NOMO-1 treated with dmso at 0.1 percent for 144 hours (cell line): Measurements from ENCODE around the gene LONRF2.
"Not testable (repeated sequence)": the region's sequence is repeated elsewhere in the genome, so short reads cannot be mapped to it uniquely, and the experiment has no call there.

Experiments
- DNase-seq: peaks from one replicate; lab custom pipeline; 2025; ENCODE audit not compliant: unreplicated experiment; lab: John Stamatoyannopoulos, UW

LONRF2 gene

GRCh38 chr2:100321866-100322820 lies at the start of gene LONRF2:
Gene LONRF2 (minus strand): TSS chr2:100322501. CDS start chr2:100322093, 408 bp downstream.
- no peak for DNase-seq

GRCh38 chr2:100367163-100367562 lies 44.9 kb upstream of the LONRF2 start:
- no peak for DNase-seq

- DNase-seq: no peak
These were observed 43.1 kb upstream of the LONRF2 start for GRCh38 chr2:100365434-100365833.

- not testable (repeated sequence) for DNase-seq
These were observed 40.0 kb upstream of the LONRF2 start for GRCh38 chr2:100362269-100362668.

- no peak for DNase-seq
These were observed 37.3 kb upstream of the LONRF2 start for GRCh38 chr2:100359576-100359975.

GRCh38 chr2:100358554-100358953 lies 36.3 kb upstream of the LONRF2 start:
- no peak for DNase-seq

- no peak for DNase-seq
These were observed 30.2 kb upstream of the LONRF2 start for GRCh38 chr2:100352521-100352920.

GRCh38 chr2:100350661-100351185 lies 28.4 kb upstream of the LONRF2 start:
- DNase-seq: no peak

- DNase-seq: not testable (repeated sequence)
These were observed 22.8 kb upstream of the LONRF2 start for GRCh38 chr2:100345144-100345543.

GRCh38 chr2:100344433-100344832 lies 22.1 kb upstream of the LONRF2 start:
- DNase-seq: no peak

GRCh38 chr2:100342466-100342865 lies 20.2 kb upstream of the LONRF2 start:
- DNase-seq: not testable (repeated sequence)

GRCh38 chr2:100339823-100340222 lies 17.5 kb upstream of the LONRF2 start:
- no peak for DNase-seq

- DNase-seq: no peak
These were observed 12.6 kb upstream of the LONRF2 start for GRCh38 chr2:100334929-100335328.

- no peak for DNase-seq
These were observed 5.4 kb upstream of the LONRF2 start for GRCh38 chr2:100327742-100328141.

GRCh38 chr2:100321179-100321865 lies 979 bp downstream of the LONRF2 start:
- DNase-seq: no peak

GRCh38 chr2:100320547-100321178 lies 1.6 kb downstream of the LONRF2 start:
- no peak for DNase-seq

GRCh38 chr2:100317634-100318033 lies 4.7 kb downstream of the LONRF2 start:
- no peak for DNase-seq

GRCh38 chr2:100309973-100310719 lies 12.2 kb downstream of the LONRF2 start:
- no peak for DNase-seq

- DNase-seq: no peak
These were observed 13.0 kb downstream of the LONRF2 start for GRCh38 chr2:100309311-100309710.

GRCh38 chr2:100303744-100304143 lies 18.6 kb downstream of the LONRF2 start:
- DNase-seq: no peak

GRCh38 chr2:100302585-100302892 lies 19.8 kb downstream of the LONRF2 start:
- no peak for DNase-seq
